HCT116 (cell line): Measurements from ENCODE around the gene SLC29A1. TPM values are rescaled to one million over a fixed set of nuclear protein-coding genes. Genes with fewer than 3 reads are reported as not detected.
"Not testable (repeated sequence)": the region's sequence is repeated elsewhere in the genome, so short reads cannot be mapped to it uniquely, and the experiment has no call there.

ENCODE experiments used
- ATAC-seq: fragments of 200-7000 bp; cut with Tn5 transposase; 2 replicates; pipeline ENCODE4 v1.9.1; 2020; ENCODE audit warnings: mild to moderate bottlenecking, moderate library complexity
- BruUV-seq: library from RNA; stranded (reverse); fragments of 400-500 nt; replicated peaks from 2 replicates; lab custom pipeline; 2021; lab: Mats Ljungman, UMichigan
- CTCF ChIA-PET: fragments of 300-600 bp; sonication (Branson Sonifier 250); formaldehyde crosslinking; loops from one replicate; lab custom pipeline; 2021; ENCODE audit warnings: antibody characterized with exemption; lab: Charles Lee
- POLR2A ChIA-PET: fragments of 300-600, 350-600 bp; sonication (Branson Sonifier 250); formaldehyde crosslinking; loops from one replicate; lab custom pipeline; 2021; ENCODE audit warnings: antibody characterized with exemption; lab: Charles Lee
- RAD21 ChIA-PET, 2 experiments: fragments of 300-600 bp; sonication (Branson Sonifier 250); formaldehyde crosslinking; loops; one replicate each; lab custom pipeline; 2023; ENCODE audit warnings: low total read pairs in 2 of 2; ENCODE audit not compliant: uncharacterized antibody in 2 of 2, unreplicated experiment in 2 of 2, low non-redundant PET in 1 of 2; lab: Charles Lee
- DNase-seq: peaks from one replicate; pipeline ENCODE4 v3.0.0-alpha.2; 2010; ENCODE audit warnings: low read depth, low spot score
- H2AFZ ChIP-seq: fragments of 200-600 bp; shearing (Covaris generic), sonication (generic); 2 replicates; pipeline ENCODE4 v1.6.1; 2017; ENCODE audit warnings: low read depth, mixed run types, mixed read lengths, antibody characterized with exemption, low read length; ENCODE audit not compliant: poor library complexity, severe bottlenecking
- H3K27ac ChIP-seq: 2 replicates; pipeline ENCODE4 v1.5.1; 2012; ENCODE audit warnings: low read depth, low read length
- H3K27me3 ChIP-seq: fragments of 200-600 bp; sonication (generic); 2 replicates; pipeline ENCODE4 v1.6.1; 2016; ENCODE audit warnings: mixed run types, low read length, mixed read lengths; ENCODE audit not compliant: insufficient read depth
- H3K36me3 ChIP-seq, 2 experiments: fragments of 200-500 bp in 1 of 2; fragments of 200-600 bp in 1 of 2; sonication (Bioruptor generic) in 1 of 2; sonication (generic) in 1 of 2; 2 replicates each; pipeline versions ENCODE4 v1.5.1 to v1.6.1; 2014 to 2016; ENCODE audit warnings: low read length in 2 of 2, inconsistent platforms in 1 of 2, mixed read lengths in 1 of 2, mixed run types in 1 of 2; ENCODE audit not compliant: insufficient read depth in 2 of 2, control insufficient read depth in 1 of 2
- H3K4me1 ChIP-seq, 2 experiments: fragments of 200-600 bp in 1 of 2; sonication (generic) in 1 of 2; 2 replicates each; pipeline versions ENCODE4 v1.5.1 to v1.6.1; 2012 to 2017; ENCODE audit warnings: low read length in 2 of 2, inconsistent platforms in 1 of 2, mild to moderate bottlenecking in 1 of 2, mixed read lengths in 1 of 2, mixed run types in 1 of 2, moderate library complexity in 1 of 2; ENCODE audit not compliant: insufficient read depth in 2 of 2, control insufficient read depth in 1 of 2
- H3K4me2 ChIP-seq: fragments of 200-600 bp; sonication (generic); 2 replicates; pipeline ENCODE4 v1.6.1; 2017; ENCODE audit warnings: mixed run types, low read length, mixed read lengths
- H3K4me3 ChIP-seq, 2 experiments: fragments of 200-600 bp in 1 of 2; sonication (generic) in 1 of 2; replicated peaks in 1 of 2; 2 replicates each; pipeline ENCODE4 v1.5.1; 2011 to 2016; ENCODE audit warnings: low read length in 2 of 2, control low read depth in 1 of 2, low read depth in 1 of 2, mild to moderate bottlenecking in 1 of 2, mixed read lengths in 1 of 2, mixed run types in 1 of 2
- H3K79me2 ChIP-seq: fragments of 200-600 bp; sonication (generic); 2 replicates; pipeline ENCODE4 v1.6.1; 2017; ENCODE audit warnings: mild to moderate bottlenecking, mixed run types, low read length, moderate library complexity, mixed read lengths; ENCODE audit not compliant: insufficient read depth
- H3K9ac ChIP-seq: fragments of 200-600 bp; sonication (generic); 2 replicates; pipeline ENCODE4 v1.6.1; 2016; ENCODE audit warnings: low read length, mixed read lengths
- H3K9me2 ChIP-seq: fragments of 200-600 bp; sonication (generic), shearing (Covaris generic); 2 replicates; pipeline ENCODE4 v1.6.1; 2017; ENCODE audit warnings: mixed run types, mild to moderate bottlenecking, moderate library complexity; ENCODE audit not compliant: insufficient read depth
- H3K9me3 ChIP-seq, 2 experiments: fragments of 200-500 bp in 1 of 2; fragments of 200-600 bp in 1 of 2; sonication (Bioruptor generic) in 1 of 2; sonication (generic) in 1 of 2; 2 replicates each; pipeline ENCODE4 v1.6.1; 2014 to 2017; ENCODE audit warnings: low read length in 2 of 2, mixed read lengths in 2 of 2, inconsistent platforms in 1 of 2, low read depth in 1 of 2, mild to moderate bottlenecking in 1 of 2, mixed run types in 1 of 2, moderate library complexity in 1 of 2; ENCODE audit not compliant: control insufficient read depth in 1 of 2, insufficient read depth in 1 of 2
- H4K20me1 ChIP-seq: fragments of 200-600 bp; sonication (generic), shearing (Covaris generic); 2 replicates; pipeline ENCODE4 v1.6.1; 2017; ENCODE audit warnings: mixed run types, mild to moderate bottlenecking, moderate library complexity; ENCODE audit not compliant: insufficient read depth
- CBX3 ChIP-seq: IDR thresholded peaks from 2 replicates; pipeline ENCODE4 v1.6.1; 2012; ENCODE audit warnings: low read depth
- CTCF ChIP-seq, 3 experiments: fragments of 200-600 bp in 1 of 3; sonication (generic) in 1 of 3; IDR thresholded peaks in 2 of 3; conservative IDR thresholded peaks in 1 of 3; 2 replicates each; pipeline ENCODE4 v1.5.1; 2012 to 2017; ENCODE audit warnings: low read depth in 2 of 3, low read length in 2 of 3, antibody characterized with exemption in 1 of 3, borderline replicate concordance in 1 of 3, control low read depth in 1 of 3, mild to moderate bottlenecking in 1 of 3, mixed read lengths in 1 of 3, mixed run types in 1 of 3, moderate library complexity in 1 of 3; ENCODE audit not compliant: insufficient read depth in 1 of 3
- EGR1 ChIP-seq: IDR thresholded peaks from 2 replicates; pipeline ENCODE4 v1.6.1; 2012; ENCODE audit warnings: low read depth
- EZH2 ChIP-seq: fragments of 200-600 bp; sonication (generic); IDR thresholded peaks from 2 replicates; pipeline ENCODE4 v1.6.1; 2017; ENCODE audit warnings: antibody characterized with exemption, mixed run types
- EZH2phosphoT487 ChIP-seq: fragments of 200-600 bp; IDR thresholded peaks from 2 replicates; pipeline ENCODE4 v1.6.1; 2018; ENCODE audit warnings: antibody characterized with exemption, borderline replicate concordance
- MAX ChIP-seq: IDR thresholded peaks from 2 replicates; pipeline ENCODE4 v1.6.1; 2012
- POLR2A ChIP-seq: IDR thresholded peaks from 2 replicates; pipeline ENCODE4 v1.7.0; 2011; ENCODE audit warnings: borderline replicate concordance; ENCODE audit not compliant: insufficient read depth, insufficient read length; ENCODE audit errors: extremely low read depth
- POLR2AphosphoS5 ChIP-seq: IDR thresholded peaks from 2 replicates; pipeline ENCODE4 v1.6.1; 2011; ENCODE audit warnings: mild to moderate bottlenecking, low read depth, low read length, moderate library complexity
- RAD21 ChIP-seq: IDR thresholded peaks from 2 replicates; pipeline ENCODE4 v1.6.1; 2012; ENCODE audit warnings: low read depth, mild to moderate bottlenecking
- SIN3A ChIP-seq: IDR thresholded peaks from 2 replicates; pipeline ENCODE4 v1.6.1; 2012; ENCODE audit warnings: low read depth
- SP1 ChIP-seq: IDR thresholded peaks from 2 replicates; pipeline ENCODE4 v1.6.1; 2012; ENCODE audit warnings: low read depth
- SRF ChIP-seq: IDR thresholded peaks from 2 replicates; pipeline ENCODE4 v1.6.1; 2012; ENCODE audit warnings: low read depth
- ZBTB33 ChIP-seq: IDR thresholded peaks from 2 replicates; pipeline ENCODE4 v1.6.1; 2011; ENCODE audit warnings: mild to moderate bottlenecking, low read length, moderate library complexity; ENCODE audit not compliant: insufficient replicate concordance; ENCODE audit errors: extremely low read depth
- intact Hi-C: fragments of 100-400 bp; cut with micrococcal nuclease; formaldehyde crosslinking; loops from 2 replicates; pipeline ENCODE4 v1.10.0; 2022
- total RNA-seq: library from RNA; stranded (reverse); gene quantifications from one replicate; pipeline ENCODE4 v1.2.1, GENCODE V29; 2021; ENCODE audit not compliant: unreplicated experiment

The SLC29A1 gene
- total RNA-seq, 1 experiment from 2014 or later: 67.6 TPM

- no peak overlapping the region for H2AFZ ChIP-seq
- no peak overlapping the region for H3K9ac ChIP-seq
- no peak overlapping the region for H3K4me3 ChIP-seq
- ChIA-PET CTCF (no interaction called here), RAD21 (no interaction called here), POLR2A (no interaction called here)
- H3K27me3 ChIP-seq: no peaks in the 10 kb centered on the region
- no peak for ATAC-seq
- TF ChIP-seq RAD21: no peak
- no peak for TF ChIP-seq EGR1
- TF ChIP-seq SP1: no peak
- no peak for TF ChIP-seq SIN3A
- no peak for TF ChIP-seq POLR2AphosphoS5
- TF ChIP-seq ZBTB33: no peak
- TF ChIP-seq CBX3: no peak
- no peak for TF ChIP-seq MAX
- no peak for TF ChIP-seq CTCF (IDR thresholded peaks at IDR 0.05 in 2 of 3, conservative IDR thresholded peaks at IDR 0.05 in 1 of 3; ENCODE audit: borderline replicate concordance in 1 of 3, insufficient read depth in 1 of 3, low read depth in 2 of 3, low read length in 2 of 3)
- TF ChIP-seq EZH2: no peak
- TF ChIP-seq EZH2phosphoT487: no peak
- TF ChIP-seq SRF: no peak
- no peak for TF ChIP-seq POLR2A
- no peak overlapping the region for H3K4me2 ChIP-seq
- H4K20me1 ChIP-seq: no peaks in the 10 kb centered on the region
- no peak for DNase-seq
- no TSS peak for BruUV-seq
- no peaks in the 10 kb centered on the region for H3K9me2 ChIP-seq
- H3K27ac ChIP-seq: no peak overlapping the region
- H3K9me3 ChIP-seq: no peaks in the 10 kb centered on the region
- H3K4me1 ChIP-seq: peaks cover 10 to 13% of the 10 kb centered on the region in 2 experiments; a peak in 3 of 4 replicates
- H3K79me2 ChIP-seq: no peaks in the 10 kb centered on the region
- intact Hi-C loops: no loop called here
- H3K36me3 ChIP-seq: no peaks in the 10 kb centered on the region
Measured at GRCh38 chr6:44194326-44194725, 29.1 kb upstream of the SLC29A1 start.

GRCh38 chr6:44196351-44196750, 27.0 kb upstream of the SLC29A1 start:
- H2AFZ ChIP-seq, H3K27ac ChIP-seq, BruUV-seq, H3K36me3 ChIP-seq, H3K4me2 ChIP-seq, RAD21 ChIA-PET, ATAC-seq, H3K79me2 ChIP-seq, H3K9me2 ChIP-seq, H4K20me1 ChIP-seq, H3K4me3 ChIP-seq, intact Hi-C loops, H3K27me3 ChIP-seq, H3K9me3 ChIP-seq, DNase-seq, POLR2A ChIA-PET, CTCF ChIA-PET, H3K9ac ChIP-seq: not testable (repeated sequence)
- peaks cover 10 to 17% of the 10 kb centered on the region in 2 experiments; a peak in 3 of 4 replicates for H3K4me1 ChIP-seq
